Endodermal cell (in vitro differentiated cells): ENCODE data around the gene ABLIM2. TPM values are rescaled to one million over a fixed set of nuclear protein-coding genes. Genes with fewer than 3 reads are reported as not detected.

ENCODE experiments used
- DNase-seq: peaks from one replicate; pipeline ENCODE4 v3.0.0-alpha.2; 2017
- H3K27ac ChIP-seq: 2 replicates; pipeline ENCODE4 v1.5.1; 2013; ENCODE audit warnings: mild to moderate bottlenecking, low read depth, low read length, moderate library complexity
- H3K27me3 ChIP-seq: 2 replicates; pipeline ENCODE4 v1.6.1; 2013; ENCODE audit warnings: mild to moderate bottlenecking, low read length, moderate library complexity; ENCODE audit not compliant: insufficient read depth, control insufficient read depth, poor library complexity, severe bottlenecking
- H3K36me3 ChIP-seq: 2 replicates; pipeline ENCODE4 v1.7.0; 2013; ENCODE audit warnings: mild to moderate bottlenecking, low read length, moderate library complexity; ENCODE audit not compliant: control insufficient read depth, insufficient read depth
- H3K4me1 ChIP-seq: one replicate; pipeline ENCODE4 v1.7.0; 2013; ENCODE audit warnings: low read length; ENCODE audit not compliant: control insufficient read depth, insufficient read depth
- H3K4me3 ChIP-seq: 2 replicates; pipeline ENCODE4 v1.5.1; 2013; ENCODE audit warnings: mild to moderate bottlenecking, low read length, moderate library complexity
- H3K9ac ChIP-seq: 2 replicates; pipeline ENCODE4 v1.6.1; 2013; ENCODE audit warnings: mild to moderate bottlenecking, low read length, moderate library complexity; ENCODE audit not compliant: poor library complexity, severe bottlenecking; ENCODE audit errors: extremely low read depth
- H3K9me3 ChIP-seq: 2 replicates; pipeline ENCODE4 v1.6.1; 2013; ENCODE audit warnings: mild to moderate bottlenecking, low read length, moderate library complexity; ENCODE audit not compliant: control insufficient read depth
- H3K27ac Mint-ChIP-seq: 2 replicates; pipeline ENCODE4 v1.8.0; 2020; ENCODE audit warnings: mixed read lengths
- H3K27me3 Mint-ChIP-seq: 2 replicates; pipeline ENCODE4 v1.8.0; 2021; ENCODE audit warnings: mild to moderate bottlenecking, mixed read lengths; ENCODE audit not compliant: insufficient read depth
- H3K36me3 Mint-ChIP-seq: 2 replicates; pipeline ENCODE4 v1.8.0; 2020; ENCODE audit warnings: low read depth, mixed read lengths
- H3K4me1 Mint-ChIP-seq: 2 replicates; pipeline ENCODE4 v1.8.0; 2020; ENCODE audit warnings: mixed read lengths
- H3K4me3 Mint-ChIP-seq: 2 replicates; pipeline ENCODE4 v1.8.0; 2020; ENCODE audit warnings: mild to moderate bottlenecking, moderate library complexity, mixed read lengths
- H3K9me3 Mint-ChIP-seq: 2 replicates; pipeline ENCODE4 v1.8.0; 2020; ENCODE audit warnings: mild to moderate bottlenecking, mixed read lengths
- WGBS, 2 experiments: methylation state at CpG; one replicate each; pipeline versions ENCODE4 v1.1.5 to v1.1.7; 2013; ENCODE audit warnings: missing lambda C conversion rate in 2 of 2, mixed read lengths in 1 of 2; ENCODE audit not compliant: insufficient coverage in 1 of 2, insufficient read length in 1 of 2; 5-methylcytosine and 5-hydroxymethylcytosine counted together
- total RNA-seq, 2 donors: library from RNA; stranded (reverse); fragmentation: NEBNext Ultra II Directional in 1 of 2; extraction: Animal tissue kit (Norgen Biotek cat#: 25700) in 1 of 2; gene quantifications; 2 replicates in 1 of 2; 3 replicates in 1 of 2; pipeline ENCODE4 v1.2.1, GENCODE V29; 2021
- TF ChIP-seq, protein P1 (sequence below): fragments of 200-600 bp; sonication (generic); conservative IDR thresholded peaks from 2 replicates; pipeline ENCODE4 v1.5.0; 2021; ENCODE audit warnings: antibody characterized with exemption, mild to moderate bottlenecking

The ABLIM2 gene
- total RNA-seq, 2 donors from 2014 or later = 0.35 to 1.6 TPM

GRCh38 chr4:8102831-8103230 is 55.8 kb downstream of the ABLIM2 start:
- Histone ChIP-seq H3K27me3 (no peaks in the 10 kb centered on the region), H3K4me1 (no peaks in the 10 kb centered on the region), H3K36me3 (no peaks in the 10 kb centered on the region), H3K27ac (no peak overlapping the region), H3K4me3 (no peak overlapping the region), H3K9ac (no peak overlapping the region), H3K9me3 (no peaks in the 10 kb centered on the region)
- DNase-seq = no peak
- H3K4me1 Mint-ChIP-seq = peaks cover 3% of the 10 kb centered on the region
- no peak overlapping the region for H3K4me3 Mint-ChIP-seq
- TF ChIP-seq, protein P1, sequence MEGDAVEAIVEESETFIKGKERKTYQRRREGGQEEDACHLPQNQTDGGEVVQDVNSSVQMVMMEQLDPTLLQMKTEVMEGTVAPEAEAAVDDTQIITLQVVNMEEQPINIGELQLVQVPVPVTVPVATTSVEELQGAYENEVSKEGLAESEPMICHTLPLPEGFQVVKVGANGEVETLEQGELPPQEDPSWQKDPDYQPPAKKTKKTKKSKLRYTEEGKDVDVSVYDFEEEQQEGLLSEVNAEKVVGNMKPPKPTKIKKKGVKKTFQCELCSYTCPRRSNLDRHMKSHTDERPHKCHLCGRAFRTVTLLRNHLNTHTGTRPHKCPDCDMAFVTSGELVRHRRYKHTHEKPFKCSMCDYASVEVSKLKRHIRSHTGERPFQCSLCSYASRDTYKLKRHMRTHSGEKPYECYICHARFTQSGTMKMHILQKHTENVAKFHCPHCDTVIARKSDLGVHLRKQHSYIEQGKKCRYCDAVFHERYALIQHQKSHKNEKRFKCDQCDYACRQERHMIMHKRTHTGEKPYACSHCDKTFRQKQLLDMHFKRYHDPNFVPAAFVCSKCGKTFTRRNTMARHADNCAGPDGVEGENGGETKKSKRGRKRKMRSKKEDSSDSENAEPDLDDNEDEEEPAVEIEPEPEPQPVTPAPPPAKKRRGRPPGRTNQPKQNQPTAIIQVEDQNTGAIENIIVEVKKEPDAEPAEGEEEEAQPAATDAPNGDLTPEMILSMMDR = no peak
- H3K9me3 Mint-ChIP-seq = peaks cover 6% of the 10 kb centered on the region
- 94 to 98% methylated on average over 7 to 11 of the region's 11 CpGs for WGBS, 2 experiments
- no peaks in the 10 kb centered on the region for H3K36me3 Mint-ChIP-seq
- no peak overlapping the region for H3K27ac Mint-ChIP-seq
- H3K27me3 Mint-ChIP-seq = no peaks in the 10 kb centered on the region

DNA sequence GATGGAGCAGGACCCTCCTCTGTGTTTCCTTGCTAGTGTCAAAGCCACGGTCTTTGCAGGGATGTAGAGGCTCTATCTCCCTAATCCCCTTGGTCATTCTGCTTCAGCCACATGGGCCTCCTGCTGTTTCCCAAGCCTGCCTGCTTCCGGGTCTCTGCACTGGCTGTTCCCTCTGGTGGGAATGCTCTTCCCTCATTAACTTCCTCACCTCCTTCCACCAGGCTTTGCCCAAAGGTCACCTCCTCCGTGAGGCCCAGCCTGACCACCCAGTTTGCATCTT is 56.6 kb downstream of the ABLIM2 start:
- Histone ChIP-seq H3K27ac (no peak overlapping the region), H3K4me1 (no peaks in the 10 kb centered on the region), H3K9me3 (no peaks in the 10 kb centered on the region), H3K27me3 (no peaks in the 10 kb centered on the region), H3K4me3 (no peak overlapping the region), H3K9ac (no peak overlapping the region), H3K36me3 (no peaks in the 10 kb centered on the region)
- no peak for DNase-seq
- TF ChIP-seq, protein P1 = no peak
- Mint-ChIP-seq H3K27ac (no peak overlapping the region), H3K27me3 (no peaks in the 10 kb centered on the region), H3K4me3 (no peak overlapping the region), H3K36me3 (no peaks in the 10 kb centered on the region), H3K4me1 (peaks cover 3% of the 10 kb centered on the region), H3K9me3 (no peaks in the 10 kb centered on the region)
- 85 to 86% methylated on average over 2 to 3 of the region's 3 CpGs for WGBS, 2 experiments

- Histone ChIP-seq H3K9ac (no peak overlapping the region), H3K27ac (no peak overlapping the region), H3K9me3 (no peaks in the 10 kb centered on the region), H3K36me3 (no peaks in the 10 kb centered on the region), H3K4me3 (no peak overlapping the region), H3K27me3 (no peaks in the 10 kb centered on the region), H3K4me1 (no peaks in the 10 kb centered on the region)
- Mint-ChIP-seq H3K27ac (no peak overlapping the region), H3K4me3 (no peak overlapping the region), H3K27me3 (no peaks in the 10 kb centered on the region), H3K9me3 (no peaks in the 10 kb centered on the region), H3K36me3 (no peaks in the 10 kb centered on the region), H3K4me1 (peaks cover 3% of the 10 kb centered on the region)
- 88 to 94% methylated on average over 21 to 23 of the region's 23 CpGs for WGBS, 2 experiments
- no peak for DNase-seq
- TF ChIP-seq, protein P1 = no peak
These were observed 57.2 kb downstream of the ABLIM2 start for GRCh38 chr4:8101213-8102075.
